Naive thymus-derived CD8-positive, alpha-beta T cell (primary cell): ENCODE measurements around the gene IPO5. TPM values are rescaled to one million over a fixed set of nuclear protein-coding genes. Genes with fewer than 3 reads are reported as not detected.

Experiments
- ATAC-seq, 2 donors: fragments of 150-1000 bp; cut with Tn5 transposase in 1 of 2; sonication (Bioruptor Pico), chemical (Tn5 transposase) in 1 of 2; 1 replicate in 1 of 2; 2 replicates in 1 of 2; pipeline ENCODE4 v1.10.0; 2021; ENCODE audit warnings: mild to moderate bottlenecking in 2 of 2, moderate library complexity in 2 of 2
- POLR2A ChIA-PET: fragments of 350-600 bp; sonication (Branson Sonifier 250); formaldehyde crosslinking; loops from one replicate; lab custom pipeline; 2021; ENCODE audit warnings: antibody characterized with exemption; lab: Charles Lee
- DNase-seq, 10 donors: peaks; one replicate each; pipeline versions ENCODE4 v3.0.0 to v3.0.0-alpha.2; 2020 to 2022
- H3K27ac Mint-ChIP-seq, 10 donors: one replicate each; pipeline ENCODE4 v1.8.0; 2020 to 2022; ENCODE audit warnings: mild to moderate bottlenecking in 10 of 10, mixed read lengths in 10 of 10, moderate library complexity in 4 of 10, inconsistent platforms in 1 of 10
- H3K27me3 Mint-ChIP-seq, 5 donors: one replicate each; pipeline ENCODE4 v1.8.0; 2021 to 2022; ENCODE audit warnings: mixed read lengths in 5 of 5
- H3K36me3 Mint-ChIP-seq, 3 donors: one replicate each; pipeline ENCODE4 v1.8.0; 2020 to 2022; ENCODE audit warnings: mixed read lengths in 3 of 3, mild to moderate bottlenecking in 2 of 3, inconsistent platforms in 1 of 3
- H3K4me1 Mint-ChIP-seq, 4 donors: one replicate each; pipeline ENCODE4 v1.8.0; 2021 to 2022; ENCODE audit warnings: mixed read lengths in 4 of 4
- H3K4me3 Mint-ChIP-seq, 10 donors: one replicate each; pipeline ENCODE4 v1.8.0; 2020 to 2022; ENCODE audit warnings: mild to moderate bottlenecking in 10 of 10, mixed read lengths in 10 of 10, moderate library complexity in 6 of 10, inconsistent platforms in 1 of 10
- H3K9me3 Mint-ChIP-seq, 9 donors: one replicate each; pipeline ENCODE4 v1.8.0; 2020 to 2022; ENCODE audit warnings: mixed read lengths in 9 of 9, mild to moderate bottlenecking in 3 of 9, inconsistent platforms in 1 of 9, moderate library complexity in 1 of 9
- polyA plus RNA-seq, 3 donors: library from polyadenylated mRNA; unstranded; fragments of 300-500 nt; fragmentation: Illumina TruSeq; gene quantifications; one replicate each; pipeline ENCODE4 v1.2.3, GENCODE V29; 2021
- total RNA-seq, 8 experiments: library from RNA in 2 of 8; stranded (reverse) in 2 of 8; gene quantifications; one replicate each; pipeline ENCODE4 v1.2.3 and lab custom pipeline; 2021 to 2026

IPO5 gene
- total and polyA plus RNA-seq, 5 experiments from 2014 or later, result 33.1 to 94.1 (median 38.8) TPM

DNA sequence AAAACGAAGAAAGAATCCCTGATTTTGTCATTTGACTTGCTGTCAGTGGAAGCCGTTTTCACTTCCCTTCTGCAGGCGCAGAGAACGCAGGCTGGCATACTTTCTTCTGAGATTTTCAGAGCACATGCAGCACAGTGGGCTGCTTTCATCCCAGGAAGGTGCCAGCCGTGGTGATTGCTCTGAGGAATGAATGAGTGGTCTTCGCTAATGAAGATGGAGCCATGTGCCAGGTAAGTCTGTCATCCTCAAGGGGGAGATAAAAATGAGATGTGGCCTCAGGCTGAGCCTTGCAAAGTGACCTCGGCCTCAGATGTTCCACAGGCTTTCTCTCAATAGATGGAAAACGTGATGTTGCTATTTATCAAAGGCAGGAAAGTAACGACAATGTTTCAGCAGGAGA, 94.8 kb downstream of the IPO5 start:
- H3K27ac Mint-ChIP-seq, result no peak overlapping the region
- peaks cover 0 to 10% (median 0%) of the 10 kb centered on the region in 9 donors for H3K9me3 Mint-ChIP-seq
- no peak for DNase-seq
- no peak for ATAC-seq
- H3K4me3 Mint-ChIP-seq, result no peak overlapping the region
- H3K4me1 Mint-ChIP-seq, result peaks cover 0 to 2% (median 0%) of the 10 kb centered on the region in 4 donors
- peaks cover 0 to 8% (median 5%) of the 10 kb centered on the region in 5 donors for H3K27me3 Mint-ChIP-seq
- POLR2A ChIA-PET, result no interaction called here
- H3K36me3 Mint-ChIP-seq, result peaks cover 0 to 5% (median 0%) of the 10 kb centered on the region in 3 donors

DNA sequence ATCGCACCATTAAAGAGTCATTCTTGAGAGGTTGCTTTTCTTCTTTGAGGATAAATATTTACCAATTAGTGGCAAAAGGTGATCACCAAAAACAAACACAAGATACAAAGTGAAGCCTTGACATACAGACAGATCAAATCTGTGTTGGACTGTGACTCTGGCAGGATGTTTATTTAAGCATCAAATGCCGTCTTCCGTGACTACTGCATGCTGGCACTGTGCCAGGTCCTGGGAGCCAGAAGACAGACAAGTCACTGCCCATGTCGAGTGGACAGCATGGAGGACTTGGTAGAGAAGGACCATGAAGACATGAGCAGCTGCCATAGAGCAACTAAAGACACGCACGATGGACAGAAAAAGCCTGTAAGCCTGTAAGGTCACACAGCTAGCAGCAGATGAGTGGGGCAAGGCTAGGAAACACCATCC, 96.6 kb downstream of the IPO5 start:
- Mint-ChIP-seq H3K36me3 (peaks cover 0 to 5% (median 0%) of the 10 kb centered on the region in 3 donors), H3K27ac (no peak overlapping the region), H3K4me3 (no peak overlapping the region), H3K9me3 (peaks cover 0 to 10% (median 1%) of the 10 kb centered on the region in 9 donors), H3K27me3 (peaks cover under 1 to 15% (median 8%) of the 10 kb centered on the region in 5 donors), H3K4me1 (no peaks in the 10 kb centered on the region)
- DNase-seq, result no peak
- POLR2A ChIA-PET, result no interaction called here
- no peak for ATAC-seq

DNA sequence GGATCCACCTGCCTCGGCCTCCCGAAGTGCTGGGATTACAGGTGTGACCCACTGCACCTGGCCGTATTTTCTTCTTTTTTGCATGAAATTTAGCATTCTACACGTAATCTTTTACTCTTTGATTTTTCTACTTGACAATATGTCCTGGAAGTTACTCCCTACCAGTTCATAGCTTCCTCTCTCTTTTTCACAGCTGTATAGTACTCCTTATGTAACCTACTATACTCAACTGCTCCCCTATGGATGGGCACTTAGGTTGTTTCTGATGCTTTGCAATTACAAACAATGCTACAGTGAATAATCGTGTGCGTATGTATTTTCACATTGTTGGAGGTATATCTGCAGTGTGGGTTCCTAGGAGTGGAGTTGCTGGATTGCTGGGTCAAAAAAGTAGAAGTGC, 98.9 kb downstream of the IPO5 start:
- Mint-ChIP-seq H3K27me3 (peaks cover 8 to 34% (median 18%) of the 10 kb centered on the region in 5 donors), H3K9me3 (peaks cover 0 to 10% (median 1%) of the 10 kb centered on the region in 9 donors), H3K36me3 (peaks cover 0 to 5% (median 0%) of the 10 kb centered on the region in 3 donors), H3K4me3 (no peak overlapping the region), H3K4me1 (no peaks in the 10 kb centered on the region), H3K27ac (no peak overlapping the region)
- DNase-seq (no peak), ATAC-seq (no peak)
- POLR2A ChIA-PET, result no interaction called here

DNA sequence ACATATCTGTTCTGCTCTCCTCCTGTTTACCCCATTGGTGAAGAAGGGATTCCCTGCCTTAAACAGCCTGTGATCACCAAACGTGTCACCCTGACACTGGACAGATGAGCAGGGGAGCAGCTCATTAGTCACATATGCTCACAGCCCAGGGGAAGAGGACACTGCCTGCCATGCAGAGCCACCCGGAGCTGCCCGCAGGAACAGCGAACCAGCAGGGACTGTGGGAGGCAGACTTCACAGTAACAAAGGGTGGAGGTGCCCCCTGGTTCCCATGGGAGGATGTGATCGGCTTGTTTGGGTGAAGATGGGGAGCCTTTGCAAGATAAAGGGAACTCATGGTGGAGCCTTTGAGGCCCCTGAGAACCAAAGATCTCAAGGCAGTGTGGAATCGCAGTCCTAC, 100.8 kb downstream of the IPO5 start:
- Mint-ChIP-seq H3K4me1 (no peaks in the 10 kb centered on the region), H3K27me3 (peaks cover 8 to 34% (median 18%) of the 10 kb centered on the region in 5 donors), H3K4me3 (no peak overlapping the region), H3K9me3 (peaks cover 0 to 10% (median 1%) of the 10 kb centered on the region in 9 donors), H3K36me3 (peaks cover 0 to 5% (median 0%) of the 10 kb centered on the region in 3 donors), H3K27ac (no peak overlapping the region)
- ATAC-seq (no peak), DNase-seq (no peak)
- POLR2A ChIA-PET, result no interaction called here

DNA sequence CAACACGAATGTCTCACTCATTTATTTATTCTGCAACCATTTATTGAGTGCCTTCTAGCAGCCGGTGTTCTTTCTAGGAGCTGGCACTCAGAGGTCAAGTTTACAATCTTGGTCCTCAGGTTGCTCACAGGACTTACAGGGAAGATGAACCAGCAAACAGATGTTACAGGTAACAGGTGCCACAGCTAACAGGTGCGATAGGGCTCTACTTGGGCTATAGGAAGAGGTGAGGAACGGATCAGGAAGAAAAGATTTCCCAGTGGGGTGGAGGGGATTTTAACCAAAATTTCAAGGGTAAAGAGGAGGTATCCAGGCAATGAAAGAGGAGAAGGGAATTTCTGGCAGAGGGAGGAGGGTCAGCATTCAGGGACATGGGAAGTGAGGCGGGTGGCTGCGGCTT, 102.1 kb downstream of the IPO5 start:
- H3K27ac Mint-ChIP-seq, result no peak overlapping the region
- H3K27me3 Mint-ChIP-seq, result peaks cover 8 to 31% (median 18%) of the 10 kb centered on the region in 5 donors
- no peak for ATAC-seq
- no peak overlapping the region for H3K4me3 Mint-ChIP-seq
- H3K9me3 Mint-ChIP-seq, result peaks cover 0 to 10% (median 1%) of the 10 kb centered on the region in 9 donors
- H3K4me1 Mint-ChIP-seq, result no peaks in the 10 kb centered on the region
- POLR2A ChIA-PET, result no interaction called here
- DNase-seq, result no peak
- peaks cover 0 to 5% (median 0%) of the 10 kb centered on the region in 3 donors for H3K36me3 Mint-ChIP-seq

DNA sequence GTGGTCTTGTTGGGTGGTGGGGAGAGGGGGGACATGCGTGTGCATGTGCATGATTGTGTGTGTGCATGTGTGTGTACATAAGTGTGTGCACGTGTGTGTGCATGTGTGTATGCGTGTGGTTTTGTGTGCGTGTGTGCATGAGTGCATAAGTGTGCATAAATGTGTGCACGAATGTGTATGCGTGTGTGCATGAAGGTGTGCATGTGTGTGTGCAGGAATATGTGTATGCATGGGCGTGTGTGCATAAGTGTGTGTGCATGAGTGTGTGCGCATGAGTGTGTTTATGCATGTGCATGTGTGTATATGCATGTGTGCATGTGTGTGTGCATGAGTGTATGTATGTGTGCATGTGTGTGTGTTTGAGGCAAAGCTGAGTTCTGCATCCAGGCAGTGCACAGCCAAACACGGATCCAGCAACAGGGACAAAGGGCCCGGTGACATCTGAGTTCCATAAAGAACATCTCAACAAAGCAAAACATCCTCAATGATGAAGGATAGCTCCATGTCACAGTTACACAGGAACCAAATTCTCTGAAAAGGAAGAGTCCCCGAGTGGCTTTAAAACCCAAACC, 103.5 kb downstream of the IPO5 start:
- Mint-ChIP-seq H3K27ac (no peak overlapping the region), H3K36me3 (peaks cover 0 to 5% (median 0%) of the 10 kb centered on the region in 3 donors), H3K4me1 (no peaks in the 10 kb centered on the region), H3K27me3 (peaks cover 8 to 31% (median 18%) of the 10 kb centered on the region in 5 donors), H3K4me3 (no peak overlapping the region), H3K9me3 (peaks cover 0 to 9% (median 1%) of the 10 kb centered on the region in 9 donors)
- ATAC-seq (no peak), DNase-seq (no peak)
- POLR2A ChIA-PET, result no interaction called here

DNA sequence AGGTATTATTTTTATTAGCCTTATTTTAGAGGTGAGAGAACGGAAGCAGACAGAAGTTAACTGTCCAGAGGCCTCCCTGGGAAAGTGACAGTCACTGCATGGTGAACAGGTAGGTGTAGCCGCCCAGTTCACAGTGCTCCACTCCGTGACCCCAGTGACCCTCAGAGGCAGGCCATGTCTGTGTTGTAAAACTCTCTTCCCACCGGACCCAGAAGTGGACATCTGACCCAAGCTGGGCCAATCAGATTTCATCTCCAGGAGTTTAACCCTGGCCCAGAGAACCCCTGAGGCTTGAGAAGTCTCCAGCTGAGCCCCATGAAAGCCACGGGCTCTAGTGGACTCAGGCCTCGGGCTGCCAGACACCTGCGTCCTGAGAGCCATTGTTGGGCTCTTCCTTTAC, 105.8 kb downstream of the IPO5 start:
- Mint-ChIP-seq H3K9me3 (no peaks in the 10 kb centered on the region), H3K4me1 (no peaks in the 10 kb centered on the region), H3K27me3 (peaks cover 5 to 23% (median 18%) of the 10 kb centered on the region in 5 donors), H3K27ac (no peak overlapping the region), H3K4me3 (no peak overlapping the region), H3K36me3 (no peaks in the 10 kb centered on the region)
- POLR2A ChIA-PET, result no interaction called here
- DNase-seq (no peak), ATAC-seq (no peak)

DNA sequence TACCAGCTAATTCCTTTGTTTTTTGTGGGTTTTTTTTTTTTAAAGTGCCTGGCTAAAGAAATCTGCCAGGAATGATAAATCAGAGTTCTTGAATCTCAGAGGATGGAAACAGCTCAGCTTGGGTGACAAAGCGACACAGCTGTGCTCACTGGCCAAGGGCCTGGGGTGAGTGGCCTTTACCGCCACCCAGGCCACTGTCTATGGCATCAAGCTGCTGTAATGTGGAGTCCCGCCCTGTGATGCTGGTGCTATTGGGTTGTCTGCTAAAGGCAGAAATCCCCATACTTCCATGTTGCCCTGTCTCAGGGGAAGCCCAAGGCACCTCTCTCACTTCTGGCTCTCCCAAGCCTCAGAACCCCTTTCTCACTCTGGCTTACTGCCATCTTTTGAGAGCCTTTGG, 106.8 kb downstream of the IPO5 start:
- H3K4me3 Mint-ChIP-seq, result no peak overlapping the region
- no peak for ATAC-seq
- H3K27ac Mint-ChIP-seq, result no peak overlapping the region
- POLR2A ChIA-PET, result no interaction called here
- DNase-seq, result no peak
- no peaks in the 10 kb centered on the region for H3K9me3 Mint-ChIP-seq
- no peaks in the 10 kb centered on the region for H3K36me3 Mint-ChIP-seq
- peaks cover 5 to 20% (median 16%) of the 10 kb centered on the region in 5 donors for H3K27me3 Mint-ChIP-seq
- no peaks in the 10 kb centered on the region for H3K4me1 Mint-ChIP-seq

DNA sequence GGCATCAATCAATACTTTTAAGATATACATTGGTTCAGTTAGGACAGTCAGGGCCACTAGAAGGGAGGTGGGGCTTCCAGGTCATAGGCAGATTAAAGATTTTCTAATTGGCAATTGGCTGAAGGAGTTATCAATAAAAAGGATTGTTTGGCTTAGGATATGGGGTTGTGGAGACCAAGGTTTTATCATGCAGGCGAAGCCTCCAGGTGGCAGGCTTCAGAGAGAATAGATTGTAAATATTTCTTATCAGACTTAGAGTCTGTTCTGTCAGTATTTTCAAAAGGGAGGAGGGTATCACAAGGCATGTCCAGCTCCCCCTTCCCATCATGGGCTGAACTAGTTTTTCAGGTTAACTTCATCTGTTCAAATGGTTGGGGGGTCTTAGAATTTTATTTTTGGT, 112.0 kb downstream of the IPO5 start:
- H3K4me1 Mint-ChIP-seq, result no peaks in the 10 kb centered on the region
- ATAC-seq (no peak), DNase-seq (no peak)
- H3K9me3 Mint-ChIP-seq, result no peaks in the 10 kb centered on the region
- no peak overlapping the region for H3K27ac Mint-ChIP-seq
- H3K4me3 Mint-ChIP-seq, result no peak overlapping the region
- H3K36me3 Mint-ChIP-seq, result no peaks in the 10 kb centered on the region
- H3K27me3 Mint-ChIP-seq, result peaks cover 0 to 5% (median 2%) of the 10 kb centered on the region in 5 donors
- POLR2A ChIA-PET, result no interaction called here

DNA sequence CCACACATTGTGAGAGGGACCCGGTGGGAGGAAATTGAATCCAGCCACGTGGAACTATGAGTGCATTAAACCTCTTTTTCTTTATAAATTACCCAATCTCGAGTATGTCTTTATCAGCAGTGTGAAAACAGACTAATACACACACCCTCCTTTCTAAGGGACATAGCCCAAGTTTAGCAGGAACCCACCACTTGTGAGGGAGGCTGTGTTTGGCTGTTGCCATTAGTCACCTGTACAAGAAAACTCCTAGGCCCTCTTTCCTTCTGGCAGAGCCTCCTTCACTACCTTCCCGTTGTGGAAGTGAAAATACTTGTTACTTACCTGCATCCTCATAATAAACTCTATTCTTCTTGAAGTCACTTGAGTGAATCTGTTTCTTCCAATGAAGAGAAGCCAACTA, 113.2 kb downstream of the IPO5 start:
- H3K4me1 Mint-ChIP-seq, result no peaks in the 10 kb centered on the region
- no peaks in the 10 kb centered on the region for H3K9me3 Mint-ChIP-seq
- POLR2A ChIA-PET, result no interaction called here
- H3K36me3 Mint-ChIP-seq, result no peaks in the 10 kb centered on the region
- no peak overlapping the region for H3K4me3 Mint-ChIP-seq
- peaks cover 0 to 5% (median 2%) of the 10 kb centered on the region in 5 donors for H3K27me3 Mint-ChIP-seq
- H3K27ac Mint-ChIP-seq, result no peak overlapping the region
- DNase-seq, result no peak
- no peak for ATAC-seq

DNA sequence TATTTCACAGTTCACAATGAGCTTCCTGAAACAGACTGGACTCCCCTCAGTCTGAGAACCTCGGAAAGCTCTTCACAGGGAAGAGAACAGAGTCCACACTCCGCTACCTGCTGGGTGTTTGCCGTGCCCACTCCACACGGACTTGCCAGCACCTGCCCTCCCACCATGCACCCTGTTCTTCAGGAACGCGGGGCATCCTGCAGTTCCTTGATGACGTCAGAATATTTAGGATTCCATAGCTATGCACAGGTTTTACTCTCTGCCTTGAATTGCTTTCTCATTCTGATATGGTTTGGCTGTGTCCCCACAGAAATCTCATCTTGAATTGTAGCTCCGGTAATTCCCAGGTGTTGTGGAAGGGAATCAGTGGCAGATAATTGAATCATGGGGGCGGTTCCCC, 115.0 kb downstream of the IPO5 start:
- POLR2A ChIA-PET, result no interaction called here
- H3K4me1 Mint-ChIP-seq, result no peaks in the 10 kb centered on the region
- ATAC-seq (no peak), DNase-seq (no peak)
- peaks cover 0 to 5% (median 2%) of the 10 kb centered on the region in 5 donors for H3K27me3 Mint-ChIP-seq
- no peaks in the 10 kb centered on the region for H3K36me3 Mint-ChIP-seq
- no peaks in the 10 kb centered on the region for H3K9me3 Mint-ChIP-seq
- no peak overlapping the region for H3K27ac Mint-ChIP-seq
- H3K4me3 Mint-ChIP-seq, result no peak overlapping the region

DNA sequence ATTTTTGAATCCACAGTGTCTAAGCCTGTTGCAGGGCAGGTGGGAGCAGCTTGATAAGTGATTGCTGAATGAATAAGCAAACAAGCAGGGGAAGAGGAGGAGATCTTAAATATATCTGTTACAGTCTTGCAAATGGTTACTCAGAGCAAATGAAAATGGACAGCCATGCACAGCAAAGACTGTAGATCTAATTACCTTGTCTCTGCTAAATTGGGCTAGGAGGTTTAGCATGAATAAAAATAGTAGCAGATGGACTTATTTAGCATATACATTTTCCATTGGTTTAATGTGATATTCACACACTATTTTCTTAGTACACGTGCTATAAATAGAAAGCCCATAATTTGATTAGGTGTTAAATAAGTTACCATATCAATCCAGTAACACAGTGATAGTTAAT, 116.5 kb downstream of the IPO5 start:
- Mint-ChIP-seq H3K27me3 (peaks cover 0 to 5% (median 2%) of the 10 kb centered on the region in 5 donors), H3K4me1 (no peaks in the 10 kb centered on the region)
- POLR2A ChIA-PET, result no interaction called here

DNA sequence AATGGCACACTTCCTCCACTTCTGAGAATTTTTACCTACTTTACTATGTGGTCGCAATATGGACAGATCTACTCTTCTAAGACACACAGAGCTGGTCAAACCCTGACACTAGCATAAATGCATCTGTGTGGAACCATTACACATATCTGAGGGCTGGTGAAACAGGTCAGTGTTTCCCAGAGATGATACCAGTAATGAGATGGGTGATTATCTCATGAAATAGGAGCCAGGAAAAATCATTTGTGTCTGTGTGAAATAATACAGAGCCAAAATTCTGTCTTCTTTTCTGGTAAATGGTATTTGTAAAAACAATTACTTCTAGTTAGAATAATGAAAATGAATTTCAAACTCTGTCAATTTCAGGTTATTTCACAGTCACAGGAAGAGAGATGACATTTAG, 117.8 kb downstream of the IPO5 start:
- DNase-seq, result no peak
- Mint-ChIP-seq H3K9me3 (peaks cover 0 to 4% (median 0%) of the 10 kb centered on the region in 9 donors), H3K36me3 (no peaks in the 10 kb centered on the region), H3K27ac (no peak overlapping the region), H3K4me3 (no peak overlapping the region), H3K27me3 (peaks cover 0 to 8% (median 2%) of the 10 kb centered on the region in 5 donors), H3K4me1 (no peaks in the 10 kb centered on the region)
- POLR2A ChIA-PET, result no interaction called here
- ATAC-seq, result no peak

More for the DNA sequence above, 116.5 kb downstream of the IPO5 start:
- no peaks in the 10 kb centered on the region for H3K36me3 Mint-ChIP-seq
- peaks cover 0 to 3% (median 0%) of the 10 kb centered on the region in 9 donors for H3K9me3 Mint-ChIP-seq
- DNase-seq (no peak), ATAC-seq (no peak)
- peak overlapping the region in 1 of 10 donors; percentile 2 for H3K27ac Mint-ChIP-seq
- no peak overlapping the region for H3K4me3 Mint-ChIP-seq

DNA sequence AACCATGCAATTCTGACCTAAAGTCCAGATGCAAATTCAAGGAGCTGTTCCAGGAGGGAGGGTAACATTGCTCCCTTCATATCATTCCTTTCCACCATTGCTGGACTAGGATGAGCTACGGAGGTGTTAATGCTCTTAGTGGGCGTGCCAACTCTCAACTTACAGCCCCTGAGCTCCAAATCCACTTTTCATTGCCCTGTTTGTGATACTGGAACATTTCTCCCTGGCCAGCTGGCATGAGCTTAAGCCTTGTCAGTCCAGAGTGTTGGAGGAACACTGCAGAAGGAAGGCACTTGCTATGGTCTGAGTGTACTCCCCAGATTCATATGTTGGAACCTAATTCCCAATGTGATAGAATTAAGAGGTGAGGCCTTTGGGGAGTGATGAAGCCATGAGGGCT, 119.0 kb downstream of the IPO5 start:
- no peaks in the 10 kb centered on the region for H3K36me3 Mint-ChIP-seq
- peaks cover 2 to 8% (median 4%) of the 10 kb centered on the region in 5 donors for H3K27me3 Mint-ChIP-seq
- no peak overlapping the region for H3K27ac Mint-ChIP-seq
- H3K4me3 Mint-ChIP-seq, result no peak overlapping the region
- no peaks in the 10 kb centered on the region for H3K4me1 Mint-ChIP-seq
- ATAC-seq, result no peak
- DNase-seq, result no peak
- POLR2A ChIA-PET, result no interaction called here
- peaks cover 0 to 4% (median 0%) of the 10 kb centered on the region in 9 donors for H3K9me3 Mint-ChIP-seq
